ENCODE results near the gene GPR155.
"Not testable (repeated sequence)": the region's sequence is repeated elsewhere in the genome, so short reads cannot be mapped to it uniquely, and the experiment has no call there.

- TF ChIP-seq, protein P1, sequence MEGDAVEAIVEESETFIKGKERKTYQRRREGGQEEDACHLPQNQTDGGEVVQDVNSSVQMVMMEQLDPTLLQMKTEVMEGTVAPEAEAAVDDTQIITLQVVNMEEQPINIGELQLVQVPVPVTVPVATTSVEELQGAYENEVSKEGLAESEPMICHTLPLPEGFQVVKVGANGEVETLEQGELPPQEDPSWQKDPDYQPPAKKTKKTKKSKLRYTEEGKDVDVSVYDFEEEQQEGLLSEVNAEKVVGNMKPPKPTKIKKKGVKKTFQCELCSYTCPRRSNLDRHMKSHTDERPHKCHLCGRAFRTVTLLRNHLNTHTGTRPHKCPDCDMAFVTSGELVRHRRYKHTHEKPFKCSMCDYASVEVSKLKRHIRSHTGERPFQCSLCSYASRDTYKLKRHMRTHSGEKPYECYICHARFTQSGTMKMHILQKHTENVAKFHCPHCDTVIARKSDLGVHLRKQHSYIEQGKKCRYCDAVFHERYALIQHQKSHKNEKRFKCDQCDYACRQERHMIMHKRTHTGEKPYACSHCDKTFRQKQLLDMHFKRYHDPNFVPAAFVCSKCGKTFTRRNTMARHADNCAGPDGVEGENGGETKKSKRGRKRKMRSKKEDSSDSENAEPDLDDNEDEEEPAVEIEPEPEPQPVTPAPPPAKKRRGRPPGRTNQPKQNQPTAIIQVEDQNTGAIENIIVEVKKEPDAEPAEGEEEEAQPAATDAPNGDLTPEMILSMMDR (IDR thresholded peaks at IDR 0.05) = not testable (repeated sequence)
- TF ChIP-seq EP300, POLR2AphosphoS5, POLR2A (IDR thresholded peaks at IDR 0.05): not testable (repeated sequence)
These were observed 1.8 kb downstream of the GPR155 start for GRCh38 chr2:174485045-174485444.

Data from suprapubic skin (tissue), 4 donors.